Stimulated activated naive CD8-positive, alpha-beta T cell treated with anti-CD3 and anti-CD28 coated beads, Interleukin-15, amount 100 ng/mL, for 72 hours (primary cell): Measurements from ENCODE around the gene PTPRN2.
"Not testable (repeated sequence)": the region's sequence is repeated elsewhere in the genome, so short reads cannot be mapped to it uniquely, and the experiment has no call there.

Experiments used
- ATAC-seq: fragments of 150-1000 bp; cut with Tn5 transposase; 2 replicates; pipeline ENCODE4 v1.10.0; 2021; ENCODE audit warnings: mild to moderate bottlenecking, moderate library complexity
- DNase-seq, 2 donors: peaks; one replicate each; pipeline ENCODE4 v3.0.0; 2021 to 2022
- H3K27ac Mint-ChIP-seq, 2 donors: one replicate each; pipeline ENCODE4 v1.8.0; 2022; ENCODE audit warnings: mild to moderate bottlenecking in 2 of 2, mixed read lengths in 2 of 2, moderate library complexity in 2 of 2
- H3K27me3 Mint-ChIP-seq: one replicate; pipeline ENCODE4 v1.8.0; 2022; ENCODE audit warnings: mixed read lengths
- H3K4me1 Mint-ChIP-seq: one replicate; pipeline ENCODE4 v1.8.0; 2022; ENCODE audit warnings: mild to moderate bottlenecking, mixed read lengths
- H3K4me3 Mint-ChIP-seq, 2 donors: one replicate each; pipeline ENCODE4 v1.8.0; 2022; ENCODE audit warnings: mild to moderate bottlenecking in 2 of 2, mixed read lengths in 2 of 2, moderate library complexity in 1 of 2
- H3K9me3 Mint-ChIP-seq, 2 donors: one replicate each; pipeline ENCODE4 v1.8.0; 2022; ENCODE audit warnings: mixed read lengths in 2 of 2

The PTPRN2 gene

DNA sequence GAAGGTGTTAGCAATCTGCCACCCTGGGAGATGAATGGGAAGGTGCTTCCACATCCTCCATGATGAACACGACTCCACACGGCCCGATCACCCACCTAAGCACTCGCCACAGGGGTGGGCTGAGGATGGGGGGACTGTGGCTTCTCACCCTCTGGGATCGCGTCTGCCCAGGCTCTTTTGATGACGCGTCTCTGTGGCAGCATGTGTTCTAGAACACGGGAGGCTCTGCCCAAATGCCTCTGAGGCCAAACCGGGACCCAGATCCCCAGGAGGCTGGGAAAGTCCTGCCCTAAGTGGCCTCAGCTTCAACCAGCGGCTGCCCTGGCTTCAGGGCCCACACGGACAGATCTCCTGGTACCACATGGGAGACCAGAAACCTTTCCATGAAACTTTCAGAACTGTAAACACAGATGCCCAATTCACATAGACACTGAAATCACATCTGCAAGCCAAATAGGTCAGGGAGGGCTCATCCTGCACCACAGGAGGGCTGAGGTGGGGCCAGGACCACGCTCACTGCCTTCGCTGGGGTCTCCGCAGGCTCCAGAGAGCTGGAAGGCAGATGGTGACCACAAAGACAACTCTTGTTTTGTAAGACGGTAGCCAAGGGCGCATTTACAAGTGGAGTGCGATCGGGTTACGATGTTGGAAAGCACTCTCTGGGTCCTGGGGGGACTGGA is 200.6 kb downstream of the PTPRN2 start:
- Mint-ChIP-seq H3K27ac (no peak overlapping the region), H3K4me3 (no peak overlapping the region), H3K27me3 (peaks cover 35% of the 10 kb centered on the region), H3K9me3 (no peaks in the 10 kb centered on the region), H3K4me1 (no peaks in the 10 kb centered on the region)
- ATAC-seq = no peak
- DNase-seq = no peak

GRCh38 chr7:158386355-158386618 is 201.3 kb downstream of the PTPRN2 start:
- H3K4me1 Mint-ChIP-seq = no peaks in the 10 kb centered on the region
- ATAC-seq (no peak), DNase-seq (no peak)
- H3K9me3 Mint-ChIP-seq = peaks cover 0 to 2% of the 10 kb centered on the region in 2 donors
- H3K4me3 Mint-ChIP-seq = no peak overlapping the region
- H3K27ac Mint-ChIP-seq = no peak overlapping the region
- peaks cover 43% of the 10 kb centered on the region for H3K27me3 Mint-ChIP-seq

DNA sequence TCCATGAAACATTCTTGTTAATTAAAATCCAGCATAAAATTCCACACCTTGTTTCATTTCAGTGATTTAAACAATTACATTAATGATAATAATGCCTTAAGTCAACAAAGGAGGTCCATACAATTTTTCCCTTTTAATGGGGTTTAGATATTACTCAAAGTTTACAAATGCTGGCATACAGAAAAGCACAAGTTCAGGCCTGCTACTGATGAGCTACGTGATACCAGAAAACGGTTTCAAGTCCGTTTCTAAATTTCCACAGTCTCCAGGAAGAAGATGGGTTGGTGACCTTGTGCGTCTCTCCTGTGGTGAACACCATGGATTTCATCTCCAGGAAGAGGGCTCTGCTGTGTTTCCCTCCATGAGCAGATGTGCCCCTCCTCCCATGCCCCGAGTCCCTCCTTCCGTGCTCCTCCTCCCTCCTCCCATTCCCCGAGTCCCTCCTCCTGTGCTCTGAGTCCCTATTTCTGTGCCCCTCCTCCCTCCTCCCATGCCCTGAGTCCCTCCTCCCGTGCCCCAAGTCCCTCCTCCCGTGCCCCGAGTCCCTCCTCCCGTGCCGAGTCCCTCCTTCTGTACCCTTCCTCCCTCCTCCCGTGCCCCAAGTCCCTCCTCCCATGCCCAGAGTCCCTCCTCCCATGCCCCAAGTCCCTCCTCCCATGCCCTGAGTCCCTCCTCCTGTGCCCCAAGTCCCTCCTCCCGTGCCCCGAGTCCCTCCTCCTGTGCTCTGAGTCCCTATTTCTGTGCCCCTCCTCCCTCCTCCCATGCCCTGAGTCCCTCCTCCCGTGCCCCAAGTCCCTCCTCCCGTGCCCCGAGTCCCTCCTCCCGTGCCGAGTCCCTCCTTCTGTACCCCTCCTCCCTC is 201.9 kb downstream of the PTPRN2 start:
- not testable (repeated sequence) for DNase-seq, H3K27ac Mint-ChIP-seq, ATAC-seq, H3K9me3 Mint-ChIP-seq, H3K4me3 Mint-ChIP-seq, H3K4me1 Mint-ChIP-seq
- H3K27me3 Mint-ChIP-seq = peaks cover 48% of the 10 kb centered on the region

GRCh38 chr7:158384746-158385145 is 202.9 kb downstream of the PTPRN2 start:
- ATAC-seq (no peak), DNase-seq (no peak)
- H3K4me1 Mint-ChIP-seq = no peaks in the 10 kb centered on the region
- H3K27ac Mint-ChIP-seq = no peak overlapping the region
- peaks cover 5 to 16% of the 10 kb centered on the region in 2 donors for H3K9me3 Mint-ChIP-seq
- H3K4me3 Mint-ChIP-seq = no peak overlapping the region
- peaks cover 48% of the 10 kb centered on the region for H3K27me3 Mint-ChIP-seq

DNA sequence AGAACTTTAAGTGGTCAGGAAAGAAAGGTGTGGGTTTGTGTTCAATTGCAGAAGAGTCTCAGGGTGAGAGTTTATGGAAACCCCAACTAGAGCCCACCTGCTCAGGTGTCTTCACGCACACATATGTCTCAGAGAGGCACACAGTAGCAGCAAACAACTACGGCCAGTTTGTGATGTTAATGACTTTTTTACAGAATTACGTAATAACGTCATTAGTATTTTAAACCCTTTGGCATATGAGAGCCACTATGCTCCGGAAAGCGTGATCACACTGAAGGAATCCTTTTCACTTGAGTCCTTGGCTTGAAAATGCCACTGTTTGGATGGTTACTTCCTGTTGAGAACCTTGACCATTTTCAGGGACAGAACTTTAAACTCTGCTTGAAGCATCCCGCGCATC is 204.0 kb downstream of the PTPRN2 start:
- ATAC-seq = no peak
- no peak for DNase-seq
- no peak overlapping the region for H3K27ac Mint-ChIP-seq
- H3K27me3 Mint-ChIP-seq = peaks cover 48% of the 10 kb centered on the region
- H3K4me3 Mint-ChIP-seq = no peak overlapping the region
- no peaks in the 10 kb centered on the region for H3K4me1 Mint-ChIP-seq
- H3K9me3 Mint-ChIP-seq = peaks cover 12 to 26% of the 10 kb centered on the region in 2 donors

- ATAC-seq (no peak), DNase-seq (no peak)
- H3K4me3 Mint-ChIP-seq = no peak overlapping the region
- peak overlapping the region in 1 of 2 donors; percentile 56 for H3K27ac Mint-ChIP-seq
- peaks cover 47% of the 10 kb centered on the region for H3K27me3 Mint-ChIP-seq
- no peaks in the 10 kb centered on the region for H3K4me1 Mint-ChIP-seq
- H3K9me3 Mint-ChIP-seq = peaks cover 12 to 33% of the 10 kb centered on the region in 2 donors
Observed at GRCh38 chr7:158382363-158383254, 205.0 kb downstream of the PTPRN2 start.

DNA sequence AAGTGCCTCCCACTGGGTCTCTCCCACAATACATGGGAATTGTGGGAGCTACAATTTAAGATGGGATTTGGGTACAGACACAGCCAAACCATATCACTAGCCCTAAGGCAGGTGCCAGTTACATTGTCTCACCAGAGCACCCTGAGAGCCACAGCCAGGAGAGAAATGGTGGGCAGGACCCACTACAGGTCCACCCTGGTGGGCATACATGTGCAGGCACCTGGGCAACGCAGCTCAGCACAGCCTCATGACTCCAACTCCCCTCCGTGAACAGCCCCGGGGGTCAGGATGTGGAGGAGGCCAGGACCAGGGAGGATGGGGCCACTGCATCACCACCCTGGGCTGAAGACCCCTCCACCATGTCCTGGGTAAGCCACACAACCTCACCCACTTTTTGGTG is 205.7 kb downstream of the PTPRN2 start:
- Mint-ChIP-seq H3K27me3 (peaks cover 41% of the 10 kb centered on the region), H3K4me3 (no peak overlapping the region), H3K27ac (no peak overlapping the region), H3K4me1 (no peaks in the 10 kb centered on the region), H3K9me3 (peaks cover 12 to 39% of the 10 kb centered on the region in 2 donors)
- DNase-seq = no peak
- no peak for ATAC-seq

DNA sequence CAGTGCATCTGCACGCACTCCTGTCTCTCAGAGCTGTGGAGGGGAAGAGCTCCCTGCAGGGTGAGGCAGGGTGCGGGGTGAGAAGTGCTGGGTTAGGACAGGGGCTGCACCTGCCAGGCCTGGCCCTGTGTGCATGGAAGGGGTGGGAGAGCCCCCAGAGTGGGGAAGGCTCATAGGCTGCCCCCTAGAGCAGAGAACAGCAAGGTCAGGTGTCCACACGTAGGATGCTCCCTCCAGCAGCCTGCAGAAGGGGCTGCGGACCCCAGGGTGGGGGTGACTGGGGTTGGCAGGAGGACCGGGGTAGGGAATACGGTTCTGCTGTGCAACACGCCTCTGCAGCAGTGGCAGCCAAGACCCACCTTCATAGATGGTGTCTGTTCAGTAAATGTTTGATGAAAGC is 208.6 kb downstream of the PTPRN2 start:
- Mint-ChIP-seq H3K27me3 (peaks cover 32% of the 10 kb centered on the region), H3K4me3 (no peak overlapping the region), H3K27ac (no peak overlapping the region), H3K9me3 (peaks cover 12 to 39% of the 10 kb centered on the region in 2 donors), H3K4me1 (peaks cover 20% of the 10 kb centered on the region)
- no peak for ATAC-seq
- DNase-seq = no peak

- Mint-ChIP-seq H3K4me1 (peaks cover 23% of the 10 kb centered on the region), H3K9me3 (peaks cover 12 to 39% of the 10 kb centered on the region in 2 donors), H3K27ac (no peak overlapping the region), H3K27me3 (peaks cover 33% of the 10 kb centered on the region), H3K4me3 (no peak overlapping the region)
- ATAC-seq (no peak), DNase-seq (no peak)
Observed at GRCh38 chr7:158377800-158378623, 209.6 kb downstream of the PTPRN2 start.

GRCh38 chr7:158376839-158377186 is 210.8 kb downstream of the PTPRN2 start:
- peak in 1 of 2 donors; percentile 50 for DNase-seq
- H3K27ac Mint-ChIP-seq, ATAC-seq, H3K4me3 Mint-ChIP-seq: not testable (repeated sequence)
- H3K9me3 Mint-ChIP-seq = peaks cover 12 to 39% of the 10 kb centered on the region in 2 donors
- peaks cover 24% of the 10 kb centered on the region for H3K27me3 Mint-ChIP-seq
- H3K4me1 Mint-ChIP-seq = peaks cover 23% of the 10 kb centered on the region

DNA sequence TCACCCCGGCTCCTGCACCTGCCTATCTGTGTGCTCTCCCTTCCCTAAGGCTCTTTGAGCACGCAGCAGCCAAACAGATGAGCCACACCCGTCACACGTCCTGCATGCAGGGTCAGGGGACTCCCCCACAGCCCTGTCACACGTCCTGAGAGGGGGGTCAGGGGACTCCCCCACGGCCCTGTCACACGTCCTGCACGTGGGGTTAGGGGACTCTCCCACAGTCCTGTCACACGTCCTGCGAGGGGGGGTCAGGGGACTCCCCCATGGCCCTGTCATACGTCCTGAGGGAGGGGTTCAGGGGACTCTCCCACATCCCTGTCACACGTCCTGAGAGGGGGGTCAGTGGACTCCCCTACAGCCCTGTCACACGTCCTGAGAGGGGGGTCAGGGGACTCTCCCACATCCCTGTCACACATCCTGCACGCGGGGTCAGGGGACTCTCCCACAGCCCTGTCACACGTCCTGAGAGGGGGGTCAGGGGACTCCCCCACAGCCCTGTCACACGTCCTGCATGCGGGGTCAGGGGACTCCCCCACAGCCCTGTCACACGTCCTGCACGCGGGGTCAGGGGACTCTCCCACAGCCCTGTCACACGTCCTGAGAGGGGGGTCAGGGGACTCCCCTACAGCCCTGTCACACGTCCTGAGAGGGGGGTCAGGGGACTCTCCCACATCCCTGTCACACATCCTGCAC is 211.3 kb downstream of the PTPRN2 start:
- peaks cover 23% of the 10 kb centered on the region for H3K4me1 Mint-ChIP-seq
- H3K4me3 Mint-ChIP-seq, H3K27ac Mint-ChIP-seq: not testable (repeated sequence)
- H3K9me3 Mint-ChIP-seq = peaks cover 12 to 37% of the 10 kb centered on the region in 2 donors
- DNase-seq (peak; percentile 14 to 54), ATAC-seq (peak; percentile 69)
- peaks cover 19% of the 10 kb centered on the region for H3K27me3 Mint-ChIP-seq

DNA sequence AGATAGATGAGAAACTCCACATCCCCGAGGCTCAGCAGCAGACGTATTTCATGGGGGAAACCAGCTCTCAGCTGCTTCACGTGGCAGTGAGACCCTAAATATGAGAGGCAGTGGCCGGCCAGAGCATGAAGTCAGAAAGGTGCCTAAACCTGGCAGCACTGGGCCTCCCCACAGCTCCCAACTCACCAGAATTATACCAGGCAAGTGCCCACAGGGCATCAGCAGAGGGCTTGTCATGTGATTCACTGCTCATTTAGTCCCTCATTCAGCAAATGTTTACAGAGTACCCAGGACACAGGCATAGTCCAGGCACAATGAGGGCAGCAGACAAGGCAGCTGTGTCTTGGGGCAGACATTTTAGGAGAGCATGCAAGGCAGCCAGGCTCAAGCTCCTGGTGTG is 212.6 kb downstream of the PTPRN2 start:
- DNase-seq (no peak), ATAC-seq (no peak)
- H3K4me1 Mint-ChIP-seq = peaks cover 23% of the 10 kb centered on the region
- H3K9me3 Mint-ChIP-seq = peaks cover 10 to 25% of the 10 kb centered on the region in 2 donors
- H3K27ac Mint-ChIP-seq = no peak overlapping the region
- peaks cover 13% of the 10 kb centered on the region for H3K27me3 Mint-ChIP-seq
- peak overlapping the region in 1 of 2 donors; percentile 15 for H3K4me3 Mint-ChIP-seq

GRCh38 chr7:158374586-158374985 is 213.0 kb downstream of the PTPRN2 start:
- Mint-ChIP-seq H3K9me3 (peaks cover 5 to 21% of the 10 kb centered on the region in 2 donors), H3K4me1 (peaks cover 23% of the 10 kb centered on the region), H3K4me3 (no peak overlapping the region), H3K27ac (no peak overlapping the region), H3K27me3 (peaks cover 13% of the 10 kb centered on the region)
- ATAC-seq (no peak), DNase-seq (no peak)

DNA sequence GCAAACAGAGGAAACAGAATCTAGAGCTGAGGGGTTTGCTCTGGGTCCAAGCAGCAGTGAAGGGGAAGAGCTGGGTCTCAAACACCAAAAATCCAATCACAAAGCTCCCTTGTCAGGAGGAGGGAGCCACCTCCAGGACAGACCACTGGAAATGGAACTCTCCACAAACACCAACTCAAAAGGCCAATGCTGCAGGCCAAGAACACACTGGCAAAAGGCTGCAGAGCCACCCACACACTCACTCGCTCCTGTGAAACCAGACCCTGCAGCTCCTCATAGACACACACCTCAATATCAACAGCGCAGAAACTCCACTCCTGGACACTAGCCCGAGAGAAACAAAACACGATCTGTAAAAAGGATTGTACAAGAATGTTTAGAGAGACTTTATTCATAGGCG is 213.5 kb downstream of the PTPRN2 start:
- Mint-ChIP-seq H3K9me3 (peaks cover under 1 to 16% of the 10 kb centered on the region in 2 donors), H3K4me1 (peaks cover 23% of the 10 kb centered on the region), H3K27me3 (peaks cover 13% of the 10 kb centered on the region), H3K4me3 (no peak overlapping the region), H3K27ac (no peak overlapping the region)
- ATAC-seq (no peak), DNase-seq (no peak)
